Measurements from ENCODE around the gene PTPRC.

PTPRC gene

DNA sequence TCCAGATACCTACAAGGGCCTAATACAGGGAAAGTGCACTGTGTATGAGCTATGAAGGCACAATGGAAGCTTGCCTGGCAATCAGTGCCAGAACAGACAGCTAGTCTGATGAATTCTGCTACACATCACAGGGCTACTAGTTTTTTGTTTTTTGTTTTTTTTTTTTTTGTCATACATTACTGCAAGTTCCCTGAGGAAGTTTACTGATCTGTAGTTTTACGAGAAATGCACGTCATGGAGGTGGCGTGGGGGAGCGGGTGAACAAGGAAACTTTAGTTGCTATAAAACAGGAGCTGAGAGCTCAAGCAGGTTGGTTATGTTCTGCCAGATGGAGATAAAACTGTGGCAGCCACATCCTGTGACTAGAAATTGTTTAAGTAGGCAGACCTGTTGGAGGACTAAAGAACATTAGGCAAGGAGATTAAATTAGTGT, 17.7 kb downstream of the PTPRC start:
- Histone ChIP-seq H3K4me3 (ENCODE audit: low read depth in 1 of 5, low read length in 5 of 5) (no peak overlapping the region), H3K9ac (ENCODE audit: low read length in 5 of 5) (no peak overlapping the region), H3K27me3 (ENCODE audit: control insufficient read depth in 5 of 5, insufficient read depth in 4 of 5, low read length in 5 of 5) (no peaks in the 10 kb centered on the region), H3K9me3 (ENCODE audit: control insufficient read depth in 5 of 5, low read length in 5 of 5) (no peaks in the 10 kb centered on the region), H3K27ac (ENCODE audit: low read depth, low read length) (no peak overlapping the region), H3K36me3 (ENCODE audit: control insufficient read depth in 5 of 5, insufficient read depth in 5 of 5, low read length in 5 of 5) (no peaks in the 10 kb centered on the region), H3K4me1 (ENCODE audit: control insufficient read depth in 5 of 5, insufficient read depth in 5 of 5, low read length in 5 of 5) (peaks cover 0 to 5% (median 0%) of the 10 kb centered on the region in 5 donors)

DNA sequence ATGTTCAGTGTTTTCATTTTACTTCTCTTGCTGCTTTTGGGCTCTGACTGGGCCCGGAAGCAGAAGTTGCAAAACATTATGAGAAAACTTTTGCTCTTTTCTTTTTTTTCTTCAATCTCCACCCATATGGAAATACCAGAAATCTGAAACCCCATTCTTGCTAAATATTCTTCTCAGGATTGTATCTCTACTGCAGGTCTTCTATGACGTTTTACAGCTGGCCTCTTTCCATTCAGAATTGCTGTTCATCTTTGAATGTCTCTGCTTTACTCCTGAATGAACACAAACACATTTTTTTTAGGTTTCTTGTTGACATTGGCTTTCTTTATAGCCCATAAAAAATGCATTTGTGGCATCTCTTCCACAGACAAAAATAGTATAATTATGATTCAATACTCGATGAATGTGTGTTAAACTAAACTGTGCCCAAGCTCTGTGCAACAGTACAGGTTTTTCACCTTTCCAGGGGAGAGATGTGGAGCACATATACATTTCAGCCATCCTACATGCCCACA, 18.8 kb downstream of the PTPRC start:
- Histone ChIP-seq H3K27me3 (ENCODE audit: control insufficient read depth in 5 of 5, insufficient read depth in 4 of 5, low read length in 5 of 5) (no peaks in the 10 kb centered on the region), H3K9ac (ENCODE audit: low read length in 5 of 5) (peak overlapping the region in 2 of 5 donors; percentile 16 to 30), H3K4me1 (ENCODE audit: control insufficient read depth in 5 of 5, insufficient read depth in 5 of 5, low read length in 5 of 5) (peaks cover 0 to 5% (median 0%) of the 10 kb centered on the region in 5 donors), H3K4me3 (ENCODE audit: low read depth in 1 of 5, low read length in 5 of 5) (no peak overlapping the region), H3K27ac (ENCODE audit: low read depth, low read length) (no peak overlapping the region), H3K9me3 (ENCODE audit: control insufficient read depth in 5 of 5, low read length in 5 of 5) (no peaks in the 10 kb centered on the region), H3K36me3 (ENCODE audit: control insufficient read depth in 5 of 5, insufficient read depth in 5 of 5, low read length in 5 of 5) (no peaks in the 10 kb centered on the region)

DNA sequence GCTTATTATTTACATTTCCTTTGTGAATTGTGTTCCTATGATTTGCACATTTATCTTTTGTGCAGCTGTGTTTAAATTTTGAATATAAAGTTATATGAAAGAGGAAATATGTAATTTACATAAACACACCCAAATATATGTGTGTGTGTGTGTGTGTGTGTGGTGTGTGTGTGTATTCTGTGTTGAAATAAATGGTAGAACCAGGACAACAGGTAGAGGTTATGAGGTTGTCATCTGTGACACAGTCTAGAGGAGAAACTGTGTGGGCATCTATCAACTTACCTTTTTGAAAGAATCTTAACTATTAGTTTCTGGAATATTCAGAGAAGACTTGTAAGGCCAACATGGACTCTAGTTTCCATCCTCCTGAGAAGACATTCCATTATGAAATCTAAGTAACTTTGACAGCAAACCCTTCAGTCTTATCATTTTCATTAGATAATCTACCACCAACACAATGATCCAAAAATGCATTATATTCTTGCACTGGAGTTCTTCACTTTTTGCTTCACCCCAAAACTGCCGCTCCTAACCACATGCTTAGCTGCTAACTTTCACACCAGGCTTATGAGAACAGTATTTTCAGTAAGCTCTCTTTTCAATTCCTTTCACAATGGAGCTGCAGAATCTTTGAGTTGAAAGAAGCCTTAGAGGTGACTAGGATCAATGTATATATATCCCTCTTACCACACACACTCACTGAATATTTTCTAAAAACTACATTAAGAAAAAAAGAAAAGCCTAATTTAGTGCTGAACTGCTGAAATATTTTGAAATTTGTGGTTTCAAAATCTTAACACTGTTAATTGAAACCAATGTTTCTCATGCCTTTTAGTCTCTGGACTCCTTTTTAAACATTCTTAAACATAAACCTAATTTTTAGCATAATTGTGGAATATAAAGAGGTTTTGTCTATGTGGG, 21.8 kb downstream of the PTPRC start:
- H3K4me3 ChIP-seq (ENCODE audit: low read depth in 1 of 5, low read length in 5 of 5) = no peak overlapping the region
- no peaks in the 10 kb centered on the region for H3K36me3 ChIP-seq (ENCODE audit: control insufficient read depth in 5 of 5, insufficient read depth in 5 of 5, low read length in 5 of 5)
- no peak overlapping the region for H3K9ac ChIP-seq (ENCODE audit: low read length in 5 of 5)
- H3K27ac ChIP-seq (ENCODE audit: low read depth, low read length) = no peak overlapping the region
- H3K4me1 ChIP-seq (ENCODE audit: control insufficient read depth in 5 of 5, insufficient read depth in 5 of 5, low read length in 5 of 5) = peaks cover 0 to 5% (median 0%) of the 10 kb centered on the region in 5 donors
- H3K27me3 ChIP-seq (ENCODE audit: control insufficient read depth in 5 of 5, insufficient read depth in 4 of 5, low read length in 5 of 5) = no peaks in the 10 kb centered on the region
- H3K9me3 ChIP-seq (ENCODE audit: control insufficient read depth in 5 of 5, low read length in 5 of 5) = no peaks in the 10 kb centered on the region

DNA sequence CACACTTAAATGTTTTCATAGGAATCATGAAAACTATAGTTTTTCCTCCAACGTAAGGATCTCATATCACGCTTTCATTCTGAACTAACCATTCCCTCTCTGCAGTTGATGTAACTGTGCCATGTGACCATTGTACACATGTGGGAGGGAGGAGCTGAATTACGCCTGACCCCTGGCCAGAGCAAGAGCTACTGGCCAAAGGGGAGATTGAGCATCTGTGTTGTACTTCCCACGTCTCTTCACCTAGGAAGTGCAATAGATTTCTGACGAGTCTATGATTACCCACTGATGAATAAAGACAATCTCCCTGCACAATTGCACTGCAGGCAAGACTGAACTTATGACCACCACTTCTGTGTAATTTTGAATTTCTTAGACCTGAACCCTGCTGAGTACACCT, 24.0 kb downstream of the PTPRC start:
- H3K9ac ChIP-seq (ENCODE audit: low read length in 5 of 5) = no peak overlapping the region
- no peaks in the 10 kb centered on the region for H3K27me3 ChIP-seq (ENCODE audit: control insufficient read depth in 5 of 5, insufficient read depth in 4 of 5, low read length in 5 of 5)
- peaks cover 0 to 3% (median 0%) of the 10 kb centered on the region in 5 donors for H3K4me1 ChIP-seq (ENCODE audit: control insufficient read depth in 5 of 5, insufficient read depth in 5 of 5, low read length in 5 of 5)
- H3K27ac ChIP-seq (ENCODE audit: low read depth, low read length) = no peak overlapping the region
- no peaks in the 10 kb centered on the region for H3K9me3 ChIP-seq (ENCODE audit: control insufficient read depth in 5 of 5, low read length in 5 of 5)
- no peaks in the 10 kb centered on the region for H3K36me3 ChIP-seq (ENCODE audit: control insufficient read depth in 5 of 5, insufficient read depth in 5 of 5, low read length in 5 of 5)
- no peak overlapping the region for H3K4me3 ChIP-seq (ENCODE audit: low read depth in 1 of 5, low read length in 5 of 5)

DNA sequence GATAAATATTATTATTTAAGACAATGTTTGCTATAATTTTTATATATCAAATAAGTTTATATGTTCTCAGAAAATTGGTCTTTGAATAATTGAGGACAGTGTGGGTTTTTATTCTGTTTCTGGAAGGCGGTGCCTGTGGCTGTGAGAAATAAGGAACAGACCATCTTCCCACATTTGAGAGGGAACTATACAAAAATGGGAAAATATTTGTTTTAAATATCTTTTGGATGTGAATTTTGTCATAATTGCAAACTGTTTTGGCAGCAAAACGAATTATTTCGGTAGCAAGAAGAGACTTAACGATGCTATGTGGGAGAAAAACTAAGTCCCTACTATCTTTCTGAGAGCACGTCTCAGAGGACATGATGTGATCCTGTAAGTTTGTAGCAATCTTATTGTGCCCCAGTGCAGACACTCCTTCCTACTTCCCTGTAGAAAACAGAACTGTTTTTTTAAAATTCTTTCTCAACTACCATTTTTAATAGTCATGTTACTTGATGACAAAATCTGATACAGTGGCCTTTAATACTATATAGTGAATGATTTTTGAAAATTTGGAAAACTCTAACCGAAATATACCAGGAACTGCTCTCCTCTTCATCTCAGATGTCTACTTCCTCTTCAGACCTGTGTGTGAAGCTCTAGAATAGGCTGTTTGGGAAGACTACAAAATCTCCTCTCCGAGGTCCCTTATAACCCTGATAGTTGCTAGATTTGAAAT, 25.4 kb downstream of the PTPRC start:
- no peak overlapping the region for H3K9ac ChIP-seq (ENCODE audit: low read length in 5 of 5)
- H3K36me3 ChIP-seq (ENCODE audit: control insufficient read depth in 5 of 5, insufficient read depth in 5 of 5, low read length in 5 of 5) = no peaks in the 10 kb centered on the region
- H3K27ac ChIP-seq (ENCODE audit: low read depth, low read length) = no peak overlapping the region
- no peaks in the 10 kb centered on the region for H3K9me3 ChIP-seq (ENCODE audit: control insufficient read depth in 5 of 5, low read length in 5 of 5)
- H3K4me1 ChIP-seq (ENCODE audit: control insufficient read depth in 5 of 5, insufficient read depth in 5 of 5, low read length in 5 of 5) = no peaks in the 10 kb centered on the region
- H3K4me3 ChIP-seq (ENCODE audit: low read depth in 1 of 5, low read length in 5 of 5) = no peak overlapping the region
- H3K27me3 ChIP-seq (ENCODE audit: control insufficient read depth in 5 of 5, insufficient read depth in 4 of 5, low read length in 5 of 5) = no peaks in the 10 kb centered on the region

DNA sequence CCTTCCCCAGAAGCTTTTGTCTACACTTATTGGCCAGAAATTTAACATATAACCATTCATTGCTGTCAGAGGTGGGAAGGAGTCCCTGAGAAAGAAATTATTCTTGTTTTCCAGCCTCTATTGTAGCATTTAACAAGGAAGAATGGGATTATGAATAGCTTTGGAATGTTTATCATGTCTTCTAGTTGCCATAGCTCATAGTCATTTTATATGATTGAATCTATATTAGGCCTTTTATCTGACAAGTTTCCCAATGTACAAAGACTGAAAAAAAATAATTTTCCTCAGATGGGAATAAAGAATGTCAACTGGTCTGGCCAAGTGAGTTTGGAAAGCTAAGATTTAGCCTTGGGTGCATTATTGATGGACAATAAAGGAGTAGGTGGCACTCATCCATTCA, 28.3 kb downstream of the PTPRC start:
- no peaks in the 10 kb centered on the region for H3K36me3 ChIP-seq (ENCODE audit: control insufficient read depth in 5 of 5, insufficient read depth in 5 of 5, low read length in 5 of 5)
- no peaks in the 10 kb centered on the region for H3K4me1 ChIP-seq (ENCODE audit: control insufficient read depth in 5 of 5, insufficient read depth in 5 of 5, low read length in 5 of 5)
- no peaks in the 10 kb centered on the region for H3K27me3 ChIP-seq (ENCODE audit: control insufficient read depth in 5 of 5, insufficient read depth in 4 of 5, low read length in 5 of 5)
- no peak overlapping the region for H3K4me3 ChIP-seq (ENCODE audit: low read depth in 1 of 5, low read length in 5 of 5)
- H3K9me3 ChIP-seq (ENCODE audit: control insufficient read depth in 5 of 5, low read length in 5 of 5) = no peaks in the 10 kb centered on the region
- H3K27ac ChIP-seq (ENCODE audit: low read depth, low read length) = no peak overlapping the region
- no peak overlapping the region for H3K9ac ChIP-seq (ENCODE audit: low read length in 5 of 5)

DNA sequence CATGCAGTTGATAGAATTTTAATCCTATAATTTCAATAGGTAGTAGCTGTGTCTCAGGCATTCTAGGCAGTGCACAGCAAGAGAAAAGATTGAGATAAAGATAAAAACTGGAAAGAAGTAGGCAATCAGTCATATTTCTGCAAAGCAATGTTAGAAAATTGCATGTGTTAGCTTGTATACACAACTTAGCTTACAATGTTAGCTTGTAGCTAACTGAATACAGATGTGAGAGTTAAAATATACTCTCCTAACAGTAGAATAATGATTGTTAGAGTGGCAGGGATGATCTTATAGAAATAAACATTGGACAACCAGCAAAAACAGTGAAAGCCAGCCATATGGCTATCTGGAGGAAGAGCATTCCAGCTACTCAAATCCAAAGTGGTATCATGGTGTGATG, 29.0 kb downstream of the PTPRC start:
- Histone ChIP-seq H3K9ac (ENCODE audit: low read length in 5 of 5) (no peak overlapping the region), H3K27me3 (ENCODE audit: control insufficient read depth in 5 of 5, insufficient read depth in 4 of 5, low read length in 5 of 5) (no peaks in the 10 kb centered on the region), H3K9me3 (ENCODE audit: control insufficient read depth in 5 of 5, low read length in 5 of 5) (no peaks in the 10 kb centered on the region), H3K27ac (ENCODE audit: low read depth, low read length) (no peak overlapping the region), H3K36me3 (ENCODE audit: control insufficient read depth in 5 of 5, insufficient read depth in 5 of 5, low read length in 5 of 5) (no peaks in the 10 kb centered on the region), H3K4me1 (ENCODE audit: control insufficient read depth in 5 of 5, insufficient read depth in 5 of 5, low read length in 5 of 5) (no peaks in the 10 kb centered on the region), H3K4me3 (ENCODE audit: low read depth in 1 of 5, low read length in 5 of 5) (no peak overlapping the region)

DNA sequence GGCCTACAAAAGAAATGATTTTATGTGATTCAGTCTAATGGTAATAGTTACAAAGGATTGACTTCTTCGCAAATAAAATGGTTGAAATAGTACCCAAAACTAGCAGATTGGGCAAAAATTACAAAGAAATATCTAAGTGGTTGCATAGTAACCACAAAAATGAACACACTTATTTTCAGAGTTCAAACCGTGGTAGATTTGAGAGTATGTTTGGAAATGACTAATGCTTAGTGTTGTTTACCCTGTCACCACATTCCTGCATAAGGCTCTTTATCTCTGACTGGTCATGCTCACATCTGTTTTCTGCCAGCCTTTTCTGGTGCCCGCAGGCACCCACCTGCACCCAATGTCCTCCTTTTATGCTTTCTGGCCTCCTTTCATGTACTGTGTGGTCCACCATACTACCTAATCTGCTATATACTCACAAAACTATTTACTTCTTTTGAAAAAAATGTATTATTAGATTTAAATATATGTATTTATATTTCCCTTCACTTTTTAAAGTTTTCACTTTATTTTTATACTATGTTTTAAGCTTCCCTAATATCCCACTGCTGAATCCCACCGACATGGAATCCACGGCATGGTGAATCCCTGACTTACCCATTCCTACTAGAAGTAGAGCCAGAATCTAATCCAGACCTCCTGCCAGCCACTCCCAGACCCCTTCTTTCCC, 30.3 kb downstream of the PTPRC start:
- Histone ChIP-seq H3K9ac (ENCODE audit: low read length in 5 of 5) (no peak overlapping the region), H3K36me3 (ENCODE audit: control insufficient read depth in 5 of 5, insufficient read depth in 5 of 5, low read length in 5 of 5) (no peaks in the 10 kb centered on the region), H3K27me3 (ENCODE audit: control insufficient read depth in 5 of 5, insufficient read depth in 4 of 5, low read length in 5 of 5) (no peaks in the 10 kb centered on the region), H3K4me1 (ENCODE audit: control insufficient read depth in 5 of 5, insufficient read depth in 5 of 5, low read length in 5 of 5) (no peaks in the 10 kb centered on the region), H3K9me3 (ENCODE audit: control insufficient read depth in 5 of 5, low read length in 5 of 5) (no peaks in the 10 kb centered on the region), H3K27ac (ENCODE audit: low read depth, low read length) (no peak overlapping the region), H3K4me3 (ENCODE audit: low read depth in 1 of 5, low read length in 5 of 5) (no peak overlapping the region)

DNA sequence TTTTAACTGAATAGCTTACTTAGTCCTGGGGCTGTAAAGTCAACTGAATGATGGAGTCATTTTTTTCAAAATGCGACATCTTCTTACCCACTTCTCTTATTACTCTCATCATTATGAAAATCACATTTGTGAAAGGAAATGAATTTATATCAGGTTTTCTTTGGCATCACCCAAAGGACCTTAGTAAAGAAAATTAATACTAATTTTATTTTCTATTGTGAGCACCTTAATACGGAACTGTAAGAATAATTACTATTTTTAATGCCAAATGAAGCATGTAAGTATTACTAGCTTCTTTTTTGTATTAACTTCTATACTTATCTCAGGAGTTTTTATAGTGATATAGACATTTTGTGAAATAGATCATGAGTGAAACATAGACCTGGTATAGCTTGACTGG, 30.9 kb downstream of the PTPRC start:
- H3K4me3 ChIP-seq (ENCODE audit: low read depth in 1 of 5, low read length in 5 of 5) = no peak overlapping the region
- no peaks in the 10 kb centered on the region for H3K4me1 ChIP-seq (ENCODE audit: control insufficient read depth in 5 of 5, insufficient read depth in 5 of 5, low read length in 5 of 5)
- no peaks in the 10 kb centered on the region for H3K27me3 ChIP-seq (ENCODE audit: control insufficient read depth in 5 of 5, insufficient read depth in 4 of 5, low read length in 5 of 5)
- H3K27ac ChIP-seq (ENCODE audit: low read depth, low read length) = no peak overlapping the region
- no peak overlapping the region for H3K9ac ChIP-seq (ENCODE audit: low read length in 5 of 5)
- no peaks in the 10 kb centered on the region for H3K36me3 ChIP-seq (ENCODE audit: control insufficient read depth in 5 of 5, insufficient read depth in 5 of 5, low read length in 5 of 5)
- no peaks in the 10 kb centered on the region for H3K9me3 ChIP-seq (ENCODE audit: control insufficient read depth in 5 of 5, low read length in 5 of 5)

DNA sequence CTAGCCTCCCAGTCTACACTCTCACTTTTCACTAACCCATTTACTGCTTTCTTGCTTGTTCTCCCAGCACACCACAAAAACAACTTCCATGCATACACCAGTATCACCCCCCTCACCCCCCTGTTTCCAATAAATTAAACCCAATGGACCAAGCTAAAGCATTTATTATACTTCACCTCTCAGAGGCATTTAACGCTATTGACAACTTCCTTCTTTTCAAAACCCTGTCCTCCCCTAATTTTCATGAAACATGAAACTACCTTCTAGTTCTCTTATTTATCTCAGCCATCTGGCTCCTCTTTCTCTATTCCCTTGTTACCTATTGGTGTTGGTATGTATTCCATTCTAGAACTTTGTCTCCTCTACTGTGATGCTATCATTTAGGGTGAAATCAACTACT, 32.3 kb downstream of the PTPRC start:
- H3K9me3 ChIP-seq (ENCODE audit: control insufficient read depth in 5 of 5, low read length in 5 of 5) = no peaks in the 10 kb centered on the region
- H3K27ac ChIP-seq (ENCODE audit: low read depth, low read length) = no peak overlapping the region

More for the DNA sequence above, 32.3 kb downstream of the PTPRC start:
- Histone ChIP-seq H3K4me3 (ENCODE audit: low read depth in 1 of 5, low read length in 5 of 5) (no peak overlapping the region), H3K36me3 (ENCODE audit: control insufficient read depth in 5 of 5, insufficient read depth in 5 of 5, low read length in 5 of 5) (no peaks in the 10 kb centered on the region), H3K4me1 (ENCODE audit: control insufficient read depth in 5 of 5, insufficient read depth in 5 of 5, low read length in 5 of 5) (no peaks in the 10 kb centered on the region), H3K9ac (ENCODE audit: low read length in 5 of 5) (no peak overlapping the region), H3K27me3 (ENCODE audit: control insufficient read depth in 5 of 5, insufficient read depth in 4 of 5, low read length in 5 of 5) (no peaks in the 10 kb centered on the region)

Data from subcutaneous abdominal adipose tissue (tissue), 5 donors.